RWPE2 (cell line): ENCODE measurements around the gene MYH16.

Experiments
- ATAC-seq: fragments of 200-7000 bp; cut with Tn5 transposase; 3 replicates; pipeline ENCODE4 v1.9.1; 2021; ENCODE audit warnings: low read depth
- DNase-seq: peaks from one replicate; pipeline ENCODE4 v3.0.0-alpha.2; 2020; ENCODE audit warnings: low spot score
- H3K27ac ChIP-seq: fragments of 450-650 bp; 2 replicates; pipeline ENCODE4 v1.5.1; 2017; ENCODE audit warnings: mild to moderate bottlenecking; ENCODE audit not compliant: poor library complexity, severe bottlenecking
- H3K27me3 ChIP-seq: fragments of 250-450 bp; sonication (Bioruptor Pico); 2 replicates; pipeline ENCODE4 v1.5.1; 2021; ENCODE audit warnings: mild to moderate bottlenecking, moderate library complexity; ENCODE audit not compliant: insufficient read depth, poor library complexity, severe bottlenecking
- H3K36me3 ChIP-seq: fragments of 250-450 bp; sonication (Bioruptor Pico); 2 replicates; pipeline ENCODE4 v1.5.1; 2020; ENCODE audit warnings: low read depth, mild to moderate bottlenecking, moderate library complexity
- H3K4me1 ChIP-seq: fragments of 250-450 bp; sonication (Bioruptor Pico); 2 replicates; pipeline ENCODE4 v1.5.1; 2021; ENCODE audit warnings: mild to moderate bottlenecking, moderate library complexity; ENCODE audit not compliant: insufficient read depth, poor library complexity, severe bottlenecking
- H3K4me3 ChIP-seq: fragments of 250-450 bp; sonication (Bioruptor Pico); 2 replicates; pipeline ENCODE4 v1.5.1; 2021; ENCODE audit warnings: mild to moderate bottlenecking, moderate library complexity; ENCODE audit not compliant: severe bottlenecking
- H3K9me3 ChIP-seq: fragments of 250-450 bp; sonication (Bioruptor Pico); 2 replicates; pipeline ENCODE4 v1.5.1; 2021; ENCODE audit warnings: mild to moderate bottlenecking, moderate library complexity; ENCODE audit not compliant: severe bottlenecking
- CTCF ChIP-seq: fragments of 450-650 bp; IDR thresholded peaks from one replicate; pipeline ENCODE4 v1.5.1; 2017; ENCODE audit warnings: mild to moderate bottlenecking, moderate library complexity; ENCODE audit not compliant: poor library complexity, severe bottlenecking

MYH16 gene

GRCh38 chr7:99301496-99301895 is 28.9 kb downstream of the MYH16 start:
- DNase-seq (no peak), ATAC-seq (no peak)
- Histone ChIP-seq H3K4me1 (no peaks in the 10 kb centered on the region), H3K4me3 (no peak overlapping the region), H3K27me3 (no peaks in the 10 kb centered on the region), H3K27ac (no peak overlapping the region), H3K36me3 (no peaks in the 10 kb centered on the region), H3K9me3 (no peaks in the 10 kb centered on the region)
- no peak for TF ChIP-seq CTCF

- Histone ChIP-seq H3K4me1 (no peaks in the 10 kb centered on the region), H3K27me3 (no peaks in the 10 kb centered on the region), H3K27ac (no peak overlapping the region), H3K4me3 (no peak overlapping the region), H3K9me3 (no peaks in the 10 kb centered on the region), H3K36me3 (no peaks in the 10 kb centered on the region)
- no peak for TF ChIP-seq CTCF
- ATAC-seq (no peak), DNase-seq (no peak)
Measured at GRCh38 chr7:99305473-99306260, 33.0 kb downstream of the MYH16 start.

GRCh38 chr7:99308461-99309074 is 35.9 kb downstream of the MYH16 start:
- no peak overlapping the region for H3K4me3 ChIP-seq

GRCh38 chr7:99309111-99309510 is 36.5 kb downstream of the MYH16 start:
- ATAC-seq (no peak), DNase-seq (no peak)
- Histone ChIP-seq H3K4me1 (no peaks in the 10 kb centered on the region), H3K27ac (no peak overlapping the region), H3K36me3 (no peaks in the 10 kb centered on the region), H3K27me3 (no peaks in the 10 kb centered on the region), H3K4me3 (no peak overlapping the region), H3K9me3 (no peaks in the 10 kb centered on the region)
- TF ChIP-seq CTCF: no peak

More at GRCh38 chr7:99308461-99309074, 35.9 kb downstream of the MYH16 start:
- Histone ChIP-seq H3K27ac (no peak overlapping the region), H3K27me3 (no peaks in the 10 kb centered on the region), H3K9me3 (no peaks in the 10 kb centered on the region), H3K36me3 (no peaks in the 10 kb centered on the region), H3K4me1 (no peaks in the 10 kb centered on the region)
- peak; percentile 72; the same call in 2 of the 3 replicates for ATAC-seq
- no peak for TF ChIP-seq CTCF
- no peak for DNase-seq

- ATAC-seq (no peak), DNase-seq (no peak)
- Histone ChIP-seq H3K27ac (no peak overlapping the region), H3K9me3 (no peaks in the 10 kb centered on the region), H3K36me3 (no peaks in the 10 kb centered on the region), H3K4me1 (no peaks in the 10 kb centered on the region), H3K27me3 (no peaks in the 10 kb centered on the region), H3K4me3 (no peak overlapping the region)
- TF ChIP-seq CTCF: no peak
Measured at GRCh38 chr7:99310004-99310403, 37.4 kb downstream of the MYH16 start.
